CD4-positive, alpha-beta T cell treated with Interferon alpha-2 for 1 hour (primary cell): ENCODE data around the gene BIK.
"Not testable (repeated sequence)": the region's sequence is repeated elsewhere in the genome, so short reads cannot be mapped to it uniquely, and the experiment has no call there.

Experiments
- DNase-seq, 2 donors: peaks; one replicate each; pipeline ENCODE4 v3.0.0-alpha.2; 2020 to 2022

BIK gene

DNA sequence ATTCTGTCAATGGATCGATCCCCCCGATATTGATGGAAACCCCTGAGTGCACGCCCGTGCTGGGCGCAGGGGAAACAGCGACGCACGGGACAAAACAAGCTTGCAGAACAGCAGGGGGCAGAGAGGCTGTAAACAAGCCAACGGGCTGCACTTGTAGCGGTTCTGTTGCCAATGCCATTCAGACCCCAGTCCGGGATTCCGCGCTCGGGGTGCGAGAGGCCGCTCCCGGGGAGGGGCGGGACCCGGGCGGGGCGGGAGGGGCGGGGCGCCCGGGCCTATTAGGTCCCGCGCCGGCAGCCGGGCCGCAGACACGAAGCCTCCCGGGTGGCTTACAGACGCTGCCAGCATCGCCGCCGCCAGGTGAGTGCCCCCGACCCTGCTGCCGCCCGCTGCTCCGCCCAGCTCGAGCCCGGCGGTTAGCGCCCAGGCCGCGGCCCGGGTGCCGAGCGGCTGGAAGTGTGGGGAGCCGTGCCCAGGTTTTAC lies at the start of gene BIK:
Gene BIK, plus strand, starts transcription at position 307 of the 483 bp plus-strand sequence. CDS start 13,273 bp downstream, outside the sequence.
- DNase-seq: peak; percentile 43 to 51

DNA sequence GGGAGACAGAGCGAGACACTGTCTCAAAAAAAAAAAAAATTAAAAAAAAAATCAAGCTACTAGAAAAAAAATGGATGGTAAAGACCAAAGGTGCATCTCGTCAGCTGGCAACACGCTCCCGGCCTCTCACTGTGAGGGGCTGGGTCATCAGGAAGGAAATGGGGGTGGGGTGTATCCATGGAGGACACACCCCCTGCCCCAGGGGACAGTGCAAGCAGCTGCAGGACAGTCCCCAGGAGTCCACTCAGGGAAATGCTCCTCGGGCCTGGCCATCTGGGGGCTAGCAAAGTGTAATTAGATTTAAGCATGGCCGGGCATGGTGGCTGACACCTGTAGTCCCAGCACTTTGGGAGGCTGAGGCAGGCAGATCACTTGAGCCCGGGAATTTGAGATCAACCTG lies 44.4 kb upstream of the BIK start:
- DNase-seq: no peak

GRCh38 chr22:43066844-43067385 lies 43.6 kb upstream of the BIK start:
- DNase-seq: no peak

GRCh38 chr22:43077121-43077877 lies 33.3 kb upstream of the BIK start:
- no peak for DNase-seq

DNA sequence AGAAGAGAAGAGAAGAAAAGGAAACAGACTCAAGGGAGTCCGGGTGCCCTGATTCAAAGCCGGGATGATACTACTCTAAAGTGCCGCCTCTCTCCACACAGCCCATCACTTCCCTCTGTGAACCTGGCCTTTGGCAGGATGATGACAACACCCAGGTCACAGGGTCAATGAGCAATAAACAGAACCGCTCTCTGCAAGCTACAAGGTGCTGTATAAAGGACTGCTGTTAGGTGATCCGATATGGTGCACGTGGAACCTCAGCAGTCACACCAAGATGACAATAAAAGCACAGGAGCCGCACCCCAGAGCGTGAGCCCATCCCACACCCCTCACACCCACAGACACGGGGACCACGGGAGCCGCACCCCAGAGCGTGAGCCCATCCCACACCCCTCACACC lies 32.0 kb upstream of the BIK start:
- DNase-seq: no peak

DNA sequence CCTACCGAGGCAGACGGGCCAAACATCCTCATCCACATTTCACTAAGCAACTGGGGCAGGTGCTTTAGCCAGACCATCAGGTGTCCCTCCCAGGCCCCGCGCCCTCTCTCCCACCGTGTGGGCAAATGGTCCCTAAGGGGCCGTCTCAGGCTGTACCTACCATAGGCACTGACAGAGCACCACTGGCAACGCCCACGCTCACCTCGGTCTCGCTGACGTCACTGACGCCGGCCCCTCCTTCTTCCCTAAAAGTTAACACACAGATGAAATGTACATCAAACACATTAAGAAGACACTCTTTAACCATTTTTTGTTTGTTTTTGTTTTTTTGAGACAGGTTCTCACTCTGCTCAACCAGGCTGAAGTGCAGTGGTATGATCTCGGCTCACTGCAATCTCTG lies 30.8 kb upstream of the BIK start:
- no peak for DNase-seq

GRCh38 chr22:43080616-43081015 lies 29.9 kb upstream of the BIK start:
- no peak for DNase-seq

GRCh38 chr22:43081968-43082367 lies 28.6 kb upstream of the BIK start:
- DNase-seq: no peak

DNA sequence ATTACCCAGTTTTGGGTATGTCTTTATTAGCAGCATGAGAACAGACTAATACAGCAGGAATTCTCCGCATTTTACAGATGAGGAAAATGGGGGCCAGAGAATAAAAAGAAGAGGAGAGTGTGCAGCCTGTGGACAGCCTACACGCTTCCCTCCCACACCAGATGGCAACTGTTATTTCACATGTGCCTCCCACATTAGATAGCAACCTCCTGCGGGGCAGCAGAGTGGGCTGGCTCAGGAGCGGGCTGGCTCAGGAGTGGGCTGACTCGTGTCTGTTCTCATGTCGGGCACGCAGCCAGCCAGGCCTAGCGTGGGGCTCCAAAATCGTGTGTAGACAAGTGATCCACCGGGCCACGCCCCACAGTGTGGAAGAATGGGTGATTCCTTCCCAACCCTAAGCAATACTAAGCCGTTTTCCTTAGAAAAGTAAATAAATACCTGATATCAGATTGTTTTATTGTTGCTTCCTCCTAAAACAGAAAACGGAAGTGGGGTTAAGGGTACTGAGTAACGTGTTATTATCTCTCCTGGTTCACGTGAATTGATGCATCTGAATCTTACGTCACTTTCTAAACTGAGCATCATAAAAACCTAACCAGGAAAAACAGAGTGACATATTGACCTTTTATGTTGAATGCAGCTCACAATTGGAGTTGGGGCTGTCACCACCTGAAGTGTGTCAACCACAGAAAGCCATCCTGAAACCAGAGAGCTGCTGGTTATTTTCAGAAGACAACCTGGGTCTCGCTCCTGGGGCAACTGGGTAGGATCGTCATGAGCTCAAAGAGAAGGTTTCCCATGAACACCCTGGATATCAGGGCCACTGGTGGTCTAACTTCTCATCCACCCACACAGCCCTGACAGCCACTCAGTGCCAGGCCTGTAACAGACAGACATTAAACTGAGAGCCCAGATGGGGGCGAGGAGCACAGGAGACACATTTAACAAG lies 24.6 kb upstream of the BIK start:
- DNase-seq: peak in 1 of 2 donors; percentile 39

- DNase-seq: no peak
Measured at GRCh38 chr22:43088627-43088983, 21.9 kb upstream of the BIK start.

DNA sequence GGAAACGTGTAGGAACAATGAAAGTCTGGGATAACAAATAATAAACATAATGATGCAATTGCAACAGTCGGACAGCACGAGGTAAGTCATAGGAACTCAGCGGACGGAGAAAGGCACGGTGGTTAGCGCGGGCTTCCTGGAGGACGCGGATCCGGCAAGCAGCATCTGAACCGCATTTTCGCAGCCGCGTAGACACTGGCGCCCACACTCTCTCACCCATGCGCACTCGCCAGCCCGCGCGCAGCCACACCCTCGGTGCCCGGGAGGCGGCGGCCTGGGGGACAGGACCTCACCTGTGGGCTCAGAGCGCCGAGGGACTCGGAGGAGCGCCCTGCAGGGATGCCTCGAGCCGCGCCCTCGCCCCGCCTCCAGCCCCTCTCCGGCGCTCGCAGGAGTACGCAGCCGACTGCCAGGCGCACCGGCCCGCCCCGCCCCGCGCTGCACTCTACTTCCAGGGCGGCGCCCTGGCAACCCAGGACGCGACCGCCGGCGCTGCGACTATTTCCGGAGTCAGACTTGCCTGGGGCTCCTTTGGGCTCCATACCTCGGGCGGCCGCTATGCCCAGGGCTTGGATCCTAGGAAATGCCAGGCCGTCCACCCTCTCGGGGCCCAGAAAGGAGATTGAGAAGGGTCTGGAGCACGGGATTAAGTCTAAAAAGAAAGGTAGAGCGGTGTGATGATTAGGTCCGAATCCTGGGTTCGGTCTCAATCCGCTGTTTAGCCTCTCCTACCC lies 21.4 kb upstream of the BIK start, which contains the start of gene TTLL1:
Gene TTLL1, minus strand, starts transcription at position 408 of the 734 bp plus-strand sequence. CDS start 13,805 bp downstream, outside the sequence.
- peak; percentile 80 to 89 for DNase-seq

GRCh38 chr22:43090130-43090789 lies 20.3 kb upstream of the BIK start:
- peak; percentile 40 to 65 for DNase-seq

- no peak for DNase-seq
Measured at GRCh38 chr22:43092085-43092484, 18.5 kb upstream of the BIK start.

GRCh38 chr22:43094085-43094484 lies 16.5 kb upstream of the BIK start:
- peak in 1 of 2 donors; percentile 43 for DNase-seq

DNA sequence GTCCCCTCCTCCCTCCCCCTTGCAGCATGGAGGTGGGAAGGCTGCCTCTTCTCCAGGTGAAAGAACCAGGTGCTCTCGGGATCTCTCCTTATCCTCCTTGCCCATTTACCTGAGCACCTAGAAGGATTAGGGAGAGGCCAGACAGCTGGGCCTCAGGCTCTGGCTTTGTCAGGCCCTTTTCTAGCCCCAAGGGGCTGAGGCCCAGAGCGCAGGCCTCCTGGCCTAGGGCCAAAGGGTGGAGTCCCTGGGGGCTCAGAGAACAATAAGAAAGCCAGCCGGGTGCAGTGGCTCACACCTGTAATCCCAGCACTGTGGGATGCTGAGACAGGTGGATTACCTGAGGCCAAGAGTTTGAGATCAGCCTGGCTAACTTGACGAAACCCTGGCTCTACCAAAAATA lies 16.0 kb upstream of the BIK start:
- DNase-seq: no peak

- DNase-seq: no peak
Measured at GRCh38 chr22:43096420-43096819, 14.1 kb upstream of the BIK start.

DNA sequence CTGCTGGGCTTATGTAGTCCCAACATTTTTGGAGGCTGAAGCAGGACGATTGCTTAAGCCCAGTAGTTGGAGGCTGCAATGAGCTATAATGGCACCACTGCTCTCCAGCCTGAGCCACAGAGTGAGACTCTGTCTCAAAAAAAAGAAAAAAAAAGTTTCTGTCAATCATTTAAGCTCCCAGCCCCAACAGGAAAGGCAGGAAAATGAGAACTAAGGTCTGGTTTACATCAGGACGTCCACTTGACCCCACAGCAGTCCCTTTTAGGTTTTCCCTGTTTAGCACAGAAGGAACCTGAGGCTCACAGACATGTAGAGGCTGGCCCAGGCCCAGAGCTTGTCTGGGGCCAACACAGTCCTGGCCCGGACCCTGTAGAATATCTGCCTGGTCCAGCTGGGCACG lies 12.2 kb upstream of the BIK start:
- no peak for DNase-seq

DNA sequence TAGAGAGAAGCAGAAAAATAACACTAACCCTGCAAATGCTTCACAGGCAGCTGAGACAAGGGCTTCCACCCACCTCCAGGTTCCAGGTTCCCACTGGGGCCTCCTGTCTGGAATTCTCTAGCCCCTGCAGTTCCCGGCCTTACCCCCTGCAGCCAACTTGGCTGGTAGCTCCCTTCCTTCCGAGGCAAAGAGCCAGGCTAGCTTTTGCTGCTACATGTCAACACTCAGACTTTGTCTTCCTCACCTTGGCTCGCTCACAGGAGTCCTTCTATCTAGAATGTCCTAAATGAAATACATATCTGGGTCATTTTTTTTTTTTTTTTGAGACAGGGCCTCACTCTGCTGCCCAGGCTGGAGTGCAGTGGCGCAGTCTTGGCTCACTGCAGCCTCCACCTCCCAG lies 11.5 kb upstream of the BIK start:
- no peak for DNase-seq

DNA sequence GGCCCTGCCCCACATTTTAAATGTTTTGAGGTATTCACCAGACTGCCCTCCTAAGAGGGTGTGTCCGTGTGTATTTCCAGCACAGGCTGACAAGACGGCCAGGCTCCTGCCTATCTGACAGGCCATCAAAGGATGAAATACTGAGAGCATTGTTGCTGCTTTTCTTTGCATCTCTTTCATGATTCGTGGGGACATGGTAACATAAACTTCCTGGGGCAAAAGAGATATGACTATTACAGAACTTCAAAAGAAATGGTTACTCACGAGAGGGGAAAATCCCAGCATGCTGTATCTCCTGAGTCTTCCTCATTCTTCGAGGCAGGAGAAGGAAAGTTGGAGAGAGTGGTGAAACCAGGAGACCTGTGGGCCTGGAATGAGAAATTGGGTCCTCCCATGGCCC lies 10.3 kb upstream of the BIK start:
- no peak for DNase-seq

- no peak for DNase-seq
Measured at GRCh38 chr22:43101306-43101705, 9.2 kb upstream of the BIK start.

GRCh38 chr22:43104056-43104625 lies 6.4 kb upstream of the BIK start:
- DNase-seq: not testable (repeated sequence)

DNA sequence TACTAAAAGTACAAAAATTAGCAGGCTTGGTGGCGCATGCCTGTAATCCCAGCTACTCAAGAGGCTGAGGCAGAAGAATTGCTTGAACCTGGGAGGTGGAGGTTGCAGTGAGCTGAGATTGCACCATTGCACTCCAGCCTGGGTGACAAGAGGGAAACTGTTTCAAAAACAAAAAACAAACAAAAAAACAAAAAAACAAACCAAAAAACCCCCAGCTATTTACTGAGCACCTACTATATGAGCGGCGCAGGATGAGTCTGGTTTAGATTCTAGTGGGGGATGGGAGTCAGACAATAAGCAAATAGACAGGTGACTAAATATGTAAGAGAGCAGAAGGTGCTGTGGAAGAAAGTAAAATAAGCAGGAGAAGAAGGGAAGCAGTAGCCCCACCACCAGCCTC lies 5.6 kb upstream of the BIK start:
- DNase-seq: not testable (repeated sequence)
